Epithelial cell of esophagus (primary cell): ENCODE measurements around the gene DAZAP1.
A peak's percentile ranks its signal among the peaks of the same experiment; 100 is the strongest.

Source experiments
- DNase-seq: peaks from one replicate; pipeline ENCODE4 v3.0.0; 2010; ENCODE audit warnings: low read depth
- H3K4me3 ChIP-seq: 2 replicates; pipeline ENCODE4 v1.5.1; 2011; ENCODE audit warnings: mild to moderate bottlenecking, low read length, control low read depth
- TF ChIP-seq, protein P1 (sequence below): IDR thresholded peaks from 2 replicates; pipeline ENCODE4 v1.5.1; 2011; ENCODE audit warnings: low read depth, mild to moderate bottlenecking, low read length, control low read depth, inconsistent platforms; ENCODE audit not compliant: insufficient read depth; ENCODE audit errors: missing control alignments

The DAZAP1 gene

GRCh38 chr19:1364070-1364704 lies 43.2 kb upstream of the DAZAP1 start:
- H3K4me3 ChIP-seq = no peak overlapping the region
- TF ChIP-seq, protein P1, sequence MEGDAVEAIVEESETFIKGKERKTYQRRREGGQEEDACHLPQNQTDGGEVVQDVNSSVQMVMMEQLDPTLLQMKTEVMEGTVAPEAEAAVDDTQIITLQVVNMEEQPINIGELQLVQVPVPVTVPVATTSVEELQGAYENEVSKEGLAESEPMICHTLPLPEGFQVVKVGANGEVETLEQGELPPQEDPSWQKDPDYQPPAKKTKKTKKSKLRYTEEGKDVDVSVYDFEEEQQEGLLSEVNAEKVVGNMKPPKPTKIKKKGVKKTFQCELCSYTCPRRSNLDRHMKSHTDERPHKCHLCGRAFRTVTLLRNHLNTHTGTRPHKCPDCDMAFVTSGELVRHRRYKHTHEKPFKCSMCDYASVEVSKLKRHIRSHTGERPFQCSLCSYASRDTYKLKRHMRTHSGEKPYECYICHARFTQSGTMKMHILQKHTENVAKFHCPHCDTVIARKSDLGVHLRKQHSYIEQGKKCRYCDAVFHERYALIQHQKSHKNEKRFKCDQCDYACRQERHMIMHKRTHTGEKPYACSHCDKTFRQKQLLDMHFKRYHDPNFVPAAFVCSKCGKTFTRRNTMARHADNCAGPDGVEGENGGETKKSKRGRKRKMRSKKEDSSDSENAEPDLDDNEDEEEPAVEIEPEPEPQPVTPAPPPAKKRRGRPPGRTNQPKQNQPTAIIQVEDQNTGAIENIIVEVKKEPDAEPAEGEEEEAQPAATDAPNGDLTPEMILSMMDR = peak; percentile 14
- no peak for DNase-seq

DNA sequence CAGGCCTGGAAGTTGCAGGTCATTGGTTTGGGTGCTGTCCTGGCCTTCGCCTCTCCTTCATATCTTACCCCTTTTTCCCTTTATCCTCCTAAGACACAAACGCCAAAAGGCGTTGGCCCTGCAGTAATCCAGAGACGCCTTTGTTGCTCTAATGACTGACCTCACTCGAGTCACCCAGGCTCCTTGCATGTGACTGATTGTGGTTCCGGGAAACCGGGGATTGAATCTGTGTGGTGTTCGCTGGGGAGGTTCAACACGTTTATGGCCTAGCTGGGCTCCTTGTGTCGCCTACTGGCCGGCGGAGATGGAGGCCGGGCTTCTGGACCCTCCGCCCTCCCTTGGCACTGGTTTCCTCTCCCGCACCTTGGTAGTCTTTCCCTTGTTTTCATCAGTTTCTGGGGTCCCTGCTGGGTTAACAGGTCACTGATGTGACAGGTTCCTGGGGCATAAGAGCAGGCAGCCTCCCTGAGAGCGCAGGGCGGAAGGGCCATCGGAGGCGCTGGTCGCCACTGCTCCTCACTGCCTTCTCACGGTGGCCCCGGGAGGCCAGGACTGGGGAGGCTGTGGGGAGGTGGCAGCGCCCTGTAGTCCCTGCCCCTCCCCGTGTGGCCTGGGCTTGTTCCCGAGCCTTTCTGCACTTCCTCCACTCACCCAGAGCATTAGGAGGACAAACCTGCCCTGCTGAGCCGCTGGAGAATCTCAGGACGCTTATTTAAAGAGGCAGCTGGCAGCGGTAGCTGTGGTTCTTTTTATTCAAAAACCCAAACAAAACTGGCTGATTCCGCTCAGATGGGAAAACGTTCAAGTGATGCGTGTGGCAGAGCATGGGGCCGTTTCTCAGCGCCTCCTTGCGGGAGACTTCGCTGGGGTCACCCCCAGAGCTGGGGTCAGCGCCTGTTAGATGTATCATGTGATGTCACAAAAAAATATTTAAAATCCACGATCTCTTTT lies 41.8 kb upstream of the DAZAP1 start:
- DNase-seq = no peak
- TF ChIP-seq, protein P1 = no peak
- H3K4me3 ChIP-seq = no peak overlapping the region

DNA sequence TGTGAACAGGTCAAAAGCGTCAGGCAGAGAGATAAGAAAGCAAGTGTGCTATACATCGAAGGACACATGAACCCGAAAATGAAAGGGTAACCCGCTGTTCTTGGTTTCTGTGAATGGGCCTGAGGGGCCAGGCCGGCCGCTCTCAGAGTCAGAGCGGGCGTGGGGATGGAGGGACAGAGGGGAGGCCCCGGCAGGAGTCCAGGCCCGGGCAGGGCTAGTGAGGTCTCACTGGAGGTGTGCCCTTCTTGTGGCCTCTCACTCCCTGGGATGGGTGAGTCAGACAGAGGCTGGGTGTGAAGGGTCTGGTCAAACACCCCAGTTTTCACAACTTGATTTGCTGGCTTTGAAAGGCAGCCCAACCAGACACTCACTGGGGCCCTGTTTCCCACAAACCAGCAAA lies 41.1 kb upstream of the DAZAP1 start:
- no peak for DNase-seq
- TF ChIP-seq, protein P1 = no peak
- H3K4me3 ChIP-seq = no peak overlapping the region

GRCh38 chr19:1366899-1367870 lies 40.2 kb upstream of the DAZAP1 start:
- no peak overlapping the region for H3K4me3 ChIP-seq
- DNase-seq = no peak
- TF ChIP-seq, protein P1 = no peak

- H3K4me3 ChIP-seq = no peak overlapping the region
- TF ChIP-seq, protein P1 = no peak
- DNase-seq = no peak
Measured at GRCh38 chr19:1369214-1369805, 38.1 kb upstream of the DAZAP1 start.
